Panc1 (cell line): ENCODE results near the gene ZNF284. TPM values are rescaled to one million over a fixed set of nuclear protein-coding genes. Genes with fewer than 3 reads are reported as not detected.
A peak's percentile ranks its signal among the peaks of the same experiment; 100 is the strongest.

Experiments used
- ATAC-seq: fragments of 200-7000 bp; cut with Tn5 transposase; 2 replicates; pipeline ENCODE4 v1.9.1; 2020; ENCODE audit warnings: mild to moderate bottlenecking, moderate library complexity
- BruUV-seq: library from RNA; stranded (reverse); fragments of 400-500 nt; replicated peaks from 2 replicates; lab custom pipeline; 2021; lab: Mats Ljungman, UMichigan
- CTCF ChIA-PET: fragments of 300-600 bp; sonication (Branson Sonifier 250); formaldehyde crosslinking; loops from one replicate; lab custom pipeline; 2022; ENCODE audit warnings: antibody characterized with exemption; lab: Charles Lee
- POLR2A ChIA-PET: fragments of 300-600 bp; sonication (Branson Sonifier 250); formaldehyde crosslinking; loops from one replicate; lab custom pipeline; 2022; ENCODE audit warnings: antibody characterized with exemption; lab: Charles Lee
- DNase-seq: peaks from one replicate; pipeline ENCODE4 v3.0.0-alpha.2; 2010; ENCODE audit warnings: low read depth, low spot score
- H3K27ac ChIP-seq: 2 replicates; pipeline ENCODE4 v1.5.1; 2011; ENCODE audit warnings: mild to moderate bottlenecking, low read length, inconsistent platforms
- H3K27me3 ChIP-seq: fragments of 200-500 bp; sonication (Bioruptor generic); 2 replicates; pipeline ENCODE4 v1.6.0; 2014; ENCODE audit warnings: low read length, inconsistent platforms; ENCODE audit not compliant: control insufficient read depth, insufficient read depth
- H3K36me3 ChIP-seq: fragments of 200-500 bp; sonication (Bioruptor generic); 2 replicates; pipeline ENCODE4 v1.5.1; 2014; ENCODE audit warnings: inconsistent platforms, mild to moderate bottlenecking, low read length, moderate library complexity; ENCODE audit not compliant: control insufficient read depth, insufficient read depth
- H3K4me1 ChIP-seq: 2 replicates; pipeline ENCODE4 v1.5.1; 2011; ENCODE audit warnings: inconsistent platforms, mild to moderate bottlenecking, low read length, moderate library complexity; ENCODE audit not compliant: control insufficient read depth, insufficient read depth
- H3K4me3 ChIP-seq, 2 experiments: 2 replicates each; pipeline ENCODE4 v1.5.1; 2011 to 2012; ENCODE audit warnings: low read depth in 2 of 2, low read length in 2 of 2, mild to moderate bottlenecking in 2 of 2, inconsistent platforms in 1 of 2, moderate library complexity in 1 of 2
- H3K9me3 ChIP-seq: fragments of 200-500 bp; sonication (Bioruptor generic); 2 replicates; pipeline ENCODE4 v1.5.1; 2014; ENCODE audit warnings: low read depth, mild to moderate bottlenecking, inconsistent platforms, low read length, moderate library complexity; ENCODE audit not compliant: control insufficient read depth, insufficient read depth
- CTCF ChIP-seq: fragments of 450-650 bp; IDR thresholded peaks from 2 replicates; pipeline ENCODE4 v1.5.1; 2017; ENCODE audit warnings: mild to moderate bottlenecking
- POLR2AphosphoS5 ChIP-seq: IDR thresholded peaks from 2 replicates; pipeline ENCODE4 v1.6.1; 2012; ENCODE audit warnings: mild to moderate bottlenecking, low read depth, low read length, moderate library complexity
- REST ChIP-seq, 2 experiments: IDR thresholded peaks; 2 replicates each; pipeline ENCODE4 v1.6.1; 2011 to 2012; ENCODE audit warnings: low read depth in 2 of 2, control low read depth in 1 of 2, low read length in 1 of 2, mild to moderate bottlenecking in 1 of 2, moderate library complexity in 1 of 2; ENCODE audit not compliant: insufficient read depth in 1 of 2
- SIN3A ChIP-seq: IDR thresholded peaks from 2 replicates; pipeline ENCODE4 v1.6.1; 2012; ENCODE audit warnings: low read depth, mild to moderate bottlenecking, low read length, moderate library complexity, borderline replicate concordance; ENCODE audit not compliant: insufficient read depth
- TCF7L2 ChIP-seq: IDR thresholded peaks from 2 replicates; pipeline ENCODE4 v1.6.1; 2011; ENCODE audit warnings: mild to moderate bottlenecking, low read depth, low read length, inconsistent platforms
- in situ Hi-C: cut with HindIII; loops from 2 replicates; pipeline ENCODE4 v1.10.0; 2016; ENCODE audit warnings: low sequenced_read_pairs, low pct_unique_long_range_greater_than_20kb
- intact Hi-C: fragments of 100-400 bp; cut with micrococcal nuclease; formaldehyde crosslinking; loops from one replicate; pipeline ENCODE4 v1.10.0; 2022; ENCODE audit not compliant: unreplicated experiment
- total RNA-seq: library from RNA; stranded (reverse); gene quantifications from one replicate; pipeline ENCODE4 v1.2.1, GENCODE V29; 2021; ENCODE audit not compliant: unreplicated experiment

The ZNF284 gene
- total RNA-seq, 1 experiment from 2014 or later: 0.87 TPM

GRCh38 chr19:44069415-44069814 lies 2.5 kb upstream of the ZNF284 start:
- in situ Hi-C loops: no loop called here
- no TSS peak for BruUV-seq

GRCh38 chr19:44072543-44073401 lies 813 bp downstream of the ZNF284 start:
- no TSS peak for BruUV-seq
- TF ChIP-seq CTCF: peak; percentile 24; the same call in 1 of the 2 replicates
- TF ChIP-seq SIN3A: no peak
- intact Hi-C loops (no loop called here), in situ Hi-C loops (no loop called here)
- Histone ChIP-seq H3K27ac (peak overlapping the region; percentile 84; the same call in 1 of the 2 replicates), H3K36me3 (no peaks in the 10 kb centered on the region; the same call in 1 of the 2 replicates), H3K4me1 (no peaks in the 10 kb centered on the region), H3K9me3 (peaks cover 7% of the 10 kb centered on the region; the same call in 1 of the 2 replicates), H3K4me3 (peak overlapping the region; percentile 76 to 86), H3K27me3 (no peaks in the 10 kb centered on the region)
- ATAC-seq (peak; percentile 65), DNase-seq (no peak)
- ChIA-PET POLR2A (no interaction called here), CTCF (no interaction called here)

More at GRCh38 chr19:44069415-44069814, 2.5 kb upstream of the ZNF284 start:
- ATAC-seq: no peak
- no peaks in the 10 kb centered on the region for H3K4me1 ChIP-seq
- H3K27ac ChIP-seq: no peak overlapping the region
- no peaks in the 10 kb centered on the region for H3K36me3 ChIP-seq
- no peak for DNase-seq
- ChIA-PET CTCF (no interaction called here), POLR2A (no interaction called here)
- intact Hi-C loops: no loop called here
- no peaks in the 10 kb centered on the region for H3K27me3 ChIP-seq
- no peak overlapping the region for H3K4me3 ChIP-seq
- no peak for TF ChIP-seq POLR2AphosphoS5
- no peak for TF ChIP-seq TCF7L2
- no peak for TF ChIP-seq REST (IDR thresholded peaks at IDR 0.05; ENCODE audit: insufficient read depth in 1 of 2, low read depth in 2 of 2, low read length in 1 of 2)
- no peak for TF ChIP-seq SIN3A
- TF ChIP-seq CTCF: no peak
- peaks cover 28% of the 10 kb centered on the region; the same call in 1 of the 2 replicates for H3K9me3 ChIP-seq
